PFSK-1 (cell line): ENCODE data around the gene KRT35.

Source experiments
- FOXP2 ChIP-seq: optimal IDR thresholded peaks from 2 replicates; pipeline ENCODE3; 2011; ENCODE audit warnings: borderline replicate concordance, control low read depth, inconsistent platforms; ENCODE audit not compliant: insufficient read depth; ENCODE audit errors: extremely low read length, extremely low read depth
- POLR2AphosphoS5 ChIP-seq: IDR thresholded peaks from 2 replicates; pipeline ENCODE4 v1.6.1; 2012; ENCODE audit warnings: low read depth, mild to moderate bottlenecking, control low read depth, low read length, moderate library complexity
- REST ChIP-seq, 2 experiments: IDR thresholded peaks; 2 replicates each; pipeline versions ENCODE4 v1.6.1 to v1.8.0; 2011 to 2012; ENCODE audit warnings: low read depth in 2 of 2, low read length in 2 of 2, control low read depth in 1 of 2, inconsistent platforms in 1 of 2, mild to moderate bottlenecking in 1 of 2, moderate library complexity in 1 of 2; ENCODE audit not compliant: insufficient read depth in 1 of 2
- SIN3A ChIP-seq: IDR thresholded peaks from 2 replicates; pipeline ENCODE4 v1.6.1; 2012; ENCODE audit warnings: mild to moderate bottlenecking, low read length, moderate library complexity, borderline replicate concordance; ENCODE audit not compliant: insufficient read depth
- TAF1 ChIP-seq: IDR thresholded peaks from 2 replicates; pipeline ENCODE4 v1.6.1; 2012; ENCODE audit warnings: low read length, control low read depth, borderline replicate concordance; ENCODE audit not compliant: insufficient read depth

Gene KRT35

GRCh38 chr17:41499714-41500113, 18.8 kb upstream of the KRT35 start:
- TF ChIP-seq REST (IDR thresholded peaks at IDR 0.05; ENCODE audit: insufficient read depth in 1 of 2, low read depth in 2 of 2, low read length in 2 of 2) (no peak), SIN3A (no peak), FOXP2 (no peak), POLR2AphosphoS5 (no peak), TAF1 (no peak)

GRCh38 chr17:41498276-41498675, 17.3 kb upstream of the KRT35 start:
- TF ChIP-seq REST (IDR thresholded peaks at IDR 0.05; ENCODE audit: insufficient read depth in 1 of 2, low read depth in 2 of 2, low read length in 2 of 2) (no peak), TAF1 (no peak), FOXP2 (no peak), POLR2AphosphoS5 (no peak), SIN3A (no peak)

DNA sequence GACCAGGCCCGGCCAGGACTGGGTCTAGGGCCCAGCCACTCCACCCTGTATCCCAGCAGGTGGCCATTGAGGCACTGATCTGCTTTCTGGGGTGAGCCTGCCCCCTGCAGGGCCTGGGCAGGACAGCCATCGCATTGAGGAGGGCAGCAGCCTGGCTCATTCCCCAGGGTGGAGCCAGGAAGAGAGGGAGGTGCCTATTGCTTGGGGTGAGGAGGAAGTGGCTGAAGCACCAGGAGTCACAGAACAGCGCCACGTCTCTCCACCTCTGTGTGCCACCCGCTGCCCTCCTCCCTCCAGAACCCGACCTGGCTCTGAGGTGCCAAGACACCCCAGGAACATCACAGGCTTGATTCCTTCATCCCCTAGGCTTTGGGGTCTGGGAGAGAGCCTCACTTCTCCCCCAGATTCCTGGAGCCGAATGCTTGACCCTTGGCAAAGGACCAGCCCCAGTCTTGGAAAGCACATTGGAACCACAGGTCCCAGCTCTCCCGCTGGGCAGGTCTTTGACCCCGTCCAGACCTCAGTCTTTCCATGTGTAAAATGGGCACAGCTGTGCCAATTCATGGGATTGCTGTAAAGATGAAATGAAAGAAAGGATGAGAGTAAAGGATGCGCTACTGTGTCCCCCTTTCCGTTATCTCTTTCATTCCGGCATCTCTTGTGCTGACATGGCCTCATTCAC, 16.0 kb upstream of the KRT35 start:
- no peak for TF ChIP-seq TAF1
- TF ChIP-seq POLR2AphosphoS5, result no peak
- TF ChIP-seq REST (IDR thresholded peaks at IDR 0.05; ENCODE audit: insufficient read depth in 1 of 2, low read depth in 2 of 2, low read length in 2 of 2), result no peak
- TF ChIP-seq SIN3A, result no peak
- TF ChIP-seq FOXP2, result no peak

DNA sequence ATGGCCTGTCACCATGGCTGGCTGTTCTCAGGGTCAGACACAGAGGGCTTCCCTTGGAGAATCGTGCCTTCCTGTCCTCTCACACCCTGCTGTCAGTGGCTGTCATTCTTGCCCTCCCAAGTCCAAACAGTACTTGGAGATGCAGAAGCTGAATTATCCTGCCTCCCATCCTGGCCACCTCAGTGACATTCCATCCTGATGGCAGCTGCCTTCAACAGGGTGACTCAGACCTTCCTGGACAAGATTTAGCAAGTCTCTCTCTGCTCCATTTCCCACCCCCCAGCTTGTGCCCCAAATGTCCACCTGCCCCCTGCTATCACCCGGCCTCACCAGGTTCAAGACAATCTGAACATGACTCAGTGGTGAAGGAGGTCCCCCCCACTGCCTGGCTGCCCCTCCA, 13.6 kb upstream of the KRT35 start:
- TF ChIP-seq POLR2AphosphoS5, result no peak
- no peak for TF ChIP-seq FOXP2
- no peak for TF ChIP-seq TAF1
- TF ChIP-seq SIN3A, result no peak
- no peak for TF ChIP-seq REST (IDR thresholded peaks at IDR 0.05; ENCODE audit: insufficient read depth in 1 of 2, low read depth in 2 of 2, low read length in 2 of 2)
